IMR-90 (cell line): Measurements from ENCODE around the gene KLHL12. TPM values are rescaled to one million over a fixed set of nuclear protein-coding genes. Genes with fewer than 3 reads are reported as not detected.

Source experiments
- ATAC-seq: fragments of 200-7000 bp; cut with Tn5 transposase; 2 replicates; pipeline ENCODE4 v1.9.1; 2020; ENCODE audit warnings: low read depth, mild to moderate bottlenecking, moderate library complexity
- BruUV-seq: library from RNA; stranded (reverse); fragments of 400-500 nt; replicated peaks from 2 replicates; lab custom pipeline; 2021; lab: Mats Ljungman, UMichigan
- CTCF ChIA-PET: fragments of 300-600 bp; formaldehyde crosslinking; extraction: SDS; loops from one replicate; lab custom pipeline; 2021; ENCODE audit warnings: antibody characterized with exemption; lab: Yijun Ruan, JAX
- POLR2A ChIA-PET: fragments of 300-600 bp; sonication (Branson Sonifier 250); formaldehyde crosslinking; loops from one replicate; lab custom pipeline; 2022; ENCODE audit warnings: antibody characterized with exemption; ENCODE audit not compliant: unreplicated experiment; lab: Charles Lee
- DNase-seq: peaks from one replicate; pipeline ENCODE4 v3.0.0; 2013
- H2AFZ ChIP-seq: replicated peaks from 2 replicates; pipeline ENCODE3; 2013; ENCODE audit warnings: low read length, mild to moderate bottlenecking; ENCODE audit not compliant: poor library complexity
- H2AK5ac ChIP-seq: 2 replicates; pipeline ENCODE4 v1.6.1; 2013; ENCODE audit warnings: low read depth, low read length, inconsistent platforms
- H2AK9ac ChIP-seq: replicated peaks from 2 replicates; pipeline ENCODE3; 2013; ENCODE audit warnings: mild to moderate bottlenecking, low read depth, low read length, moderate library complexity; ENCODE audit not compliant: poor library complexity
- H2BK120ac ChIP-seq: 2 replicates; pipeline ENCODE4 v1.6.1; 2013; ENCODE audit warnings: low read depth, low read length, inconsistent platforms
- H2BK15ac ChIP-seq: 3 replicates; pipeline ENCODE4 v1.6.1; 2013; ENCODE audit warnings: low read depth, low read length, inconsistent platforms
- H2BK20ac ChIP-seq: 2 replicates; pipeline ENCODE4 v1.6.1; 2013; ENCODE audit warnings: low read depth, mild to moderate bottlenecking, inconsistent platforms, low read length, moderate library complexity
- H2BK5ac ChIP-seq: 2 replicates; pipeline ENCODE4 v1.6.1; 2013; ENCODE audit warnings: mild to moderate bottlenecking, low read depth, low read length, inconsistent platforms; ENCODE audit not compliant: poor library complexity, severe bottlenecking
- H3K14ac ChIP-seq: replicated peaks from 2 replicates; pipeline ENCODE4 v1.6.1; 2013; ENCODE audit warnings: low read depth, low read length, inconsistent platforms
- H3K18ac ChIP-seq: 2 replicates; pipeline ENCODE4 v1.6.1; 2013; ENCODE audit warnings: low read depth, low read length, control low read depth
- H3K23ac ChIP-seq: 2 replicates; pipeline ENCODE4 v1.6.1; 2013; ENCODE audit warnings: low read depth, low read length, inconsistent platforms
- H3K27ac ChIP-seq: 2 replicates; pipeline ENCODE4 v1.5.1; 2013; ENCODE audit warnings: mild to moderate bottlenecking, control low read depth, low read length; ENCODE audit not compliant: insufficient read depth
- H3K27me3 ChIP-seq: 2 replicates; pipeline ENCODE4 v1.6.1; 2013; ENCODE audit warnings: low read length; ENCODE audit not compliant: control insufficient read depth, insufficient read depth
- H3K36me3 ChIP-seq: 2 replicates; pipeline ENCODE4 v1.6.1; 2013; ENCODE audit warnings: low read length, mixed read lengths; ENCODE audit not compliant: control insufficient read depth, insufficient read depth
- H3K4ac ChIP-seq: 2 replicates; pipeline ENCODE4 v1.6.1; 2013; ENCODE audit warnings: low read depth, low read length, inconsistent platforms
- H3K4me1 ChIP-seq: 2 replicates; pipeline ENCODE4 v1.6.1; 2013; ENCODE audit warnings: low read length, mixed read lengths; ENCODE audit not compliant: control insufficient read depth, insufficient read depth
- H3K4me2 ChIP-seq: 2 replicates; pipeline ENCODE4 v1.6.1; 2013; ENCODE audit warnings: low read depth, mild to moderate bottlenecking, control low read depth, low read length, moderate library complexity
- H3K4me3 ChIP-seq: 2 replicates; pipeline ENCODE4 v1.5.1; 2013; ENCODE audit warnings: low read depth, mild to moderate bottlenecking, control low read depth, low read length, moderate library complexity; ENCODE audit not compliant: insufficient read depth
- H3K56ac ChIP-seq: 2 replicates; pipeline ENCODE4 v1.6.1; 2013; ENCODE audit warnings: low read length, inconsistent platforms; ENCODE audit not compliant: insufficient read depth; ENCODE audit errors: extremely low read depth
- H3K79me1 ChIP-seq, 2 experiments: 2 replicates each; pipeline ENCODE4 v1.6.1; 2013; ENCODE audit warnings: low read length in 2 of 2, inconsistent platforms in 1 of 2, low read depth in 1 of 2
- H3K9ac ChIP-seq: 2 replicates; pipeline ENCODE4 v1.6.1; 2013; ENCODE audit warnings: low read depth, low read length, control low read depth
- H3K9me1 ChIP-seq: 2 replicates; pipeline ENCODE4 v1.6.1; 2013; ENCODE audit warnings: low read length, inconsistent platforms; ENCODE audit not compliant: insufficient read depth
- H3K9me3 ChIP-seq: 2 replicates; pipeline ENCODE4 v1.6.1; 2013; ENCODE audit warnings: low read length; ENCODE audit not compliant: control insufficient read depth, insufficient read depth
- H4K20me1 ChIP-seq: 2 replicates; pipeline ENCODE4 v1.6.1; 2013; ENCODE audit warnings: low read length, inconsistent platforms; ENCODE audit not compliant: insufficient read depth
- H4K5ac ChIP-seq: 2 replicates; pipeline ENCODE4 v1.6.1; 2013; ENCODE audit warnings: mild to moderate bottlenecking, low read depth, low read length, control low read depth
- H4K8ac ChIP-seq, 2 experiments: 2 replicates each; pipeline ENCODE4 v1.6.1; 2013; ENCODE audit warnings: low read depth in 2 of 2, low read length in 2 of 2, control low read depth in 1 of 2, inconsistent platforms in 1 of 2
- H4K91ac ChIP-seq: 2 replicates; pipeline ENCODE4 v1.6.1; 2013; ENCODE audit warnings: low read depth, low read length, inconsistent platforms; ENCODE audit not compliant: insufficient read depth
- BHLHE40 ChIP-seq: fragments of 150-350 bp; IDR thresholded peaks from 2 replicates; pipeline ENCODE4 v1.6.1; 2016; ENCODE audit warnings: mild to moderate bottlenecking, low read depth, low read length
- CEBPB ChIP-seq: IDR thresholded peaks from 2 replicates; pipeline ENCODE4 v1.6.1; 2012; ENCODE audit warnings: low read depth, low read length, improper control_type of control experiment
- FOS ChIP-seq: fragments of 150-350 bp; IDR thresholded peaks from 2 replicates; pipeline ENCODE4 v1.6.1; 2016; ENCODE audit warnings: low read depth, low read length
- MAFK ChIP-seq: IDR thresholded peaks from 2 replicates; pipeline ENCODE4 v1.6.1; 2012; ENCODE audit warnings: low read depth, low read length, improper control_type of control experiment
- MAZ ChIP-seq: IDR thresholded peaks from 2 replicates; pipeline ENCODE4 v1.6.1; 2012; ENCODE audit warnings: low read depth, mild to moderate bottlenecking, low read length, improper control_type of control experiment, moderate library complexity, borderline replicate concordance
- MXI1 ChIP-seq: IDR thresholded peaks from 2 replicates; pipeline ENCODE4 v1.6.1; 2012; ENCODE audit warnings: low read depth, mild to moderate bottlenecking, low read length, moderate library complexity, borderline replicate concordance
- NFE2L2 ChIP-seq: fragments of 150-350 bp; IDR thresholded peaks from 2 replicates; pipeline ENCODE4 v1.6.1; 2016; ENCODE audit warnings: low read depth, mild to moderate bottlenecking, low read length
- POLR2A ChIP-seq: IDR thresholded peaks from 2 replicates; pipeline ENCODE4 v1.6.1; 2012; ENCODE audit warnings: mild to moderate bottlenecking, low read depth, low read length
- RAD21 ChIP-seq: IDR thresholded peaks from 2 replicates; pipeline ENCODE4 v1.6.1; 2012; ENCODE audit warnings: low read length, improper control_type of control experiment
- RCOR1 ChIP-seq: IDR thresholded peaks from 2 replicates; pipeline ENCODE4 v1.6.1; 2012; ENCODE audit warnings: mild to moderate bottlenecking, low read length, improper control_type of control experiment; ENCODE audit not compliant: insufficient replicate concordance
- RFX5 ChIP-seq: IDR thresholded peaks from 2 replicates; pipeline ENCODE4 v1.8.0; 2012; ENCODE audit warnings: low read depth, mild to moderate bottlenecking, low read length, moderate library complexity
- SMC3 ChIP-seq: fragments of 150-350 bp; IDR thresholded peaks from 2 replicates; pipeline ENCODE4 v1.6.1; 2016; ENCODE audit warnings: low read depth, mild to moderate bottlenecking, antibody characterized with exemption, low read length, moderate library complexity
- WGBS, 2 experiments: methylation state at CpG; one replicate each; pipeline versions ENCODE4 v1.1.5 to v1.1.7; 2013; ENCODE audit warnings: missing lambda C conversion rate in 2 of 2; ENCODE audit not compliant: insufficient read length in 1 of 2; ENCODE audit errors: extremely low coverage in 2 of 2; 5-methylcytosine and 5-hydroxymethylcytosine counted together
- dilution Hi-C: fragments of 300-500 bp; cut with HindIII; formaldehyde crosslinking; loops from one replicate; pipeline ENCODE4 v1.14.3; 2018; ENCODE audit warnings: low sequenced_read_pairs; ENCODE audit not compliant: unreplicated experiment
- in situ Hi-C: fragments of 300-500 bp; cut with MboI; formaldehyde crosslinking; loops from 3 replicates; pipeline ENCODE4 v1.14.3; 2019; ENCODE audit warnings: low sequenced_read_pairs, inconsistent platforms, mixed read lengths
- intact Hi-C: fragments of 100-400 bp; cut with micrococcal nuclease; formaldehyde crosslinking; loops from 2 replicates; pipeline ENCODE4 v1.10.0; 2022
- polyA plus RNA-seq, 3 experiments: library from polyadenylated mRNA; depleted of rRNA; stranded (reverse); fragments of >200 nt; gene quantifications; 2 replicates each; pipeline ENCODE4 v1.2.3, GENCODE V29; 2012; ENCODE audit warnings: low replicate concordance in 1 of 3
- total RNA-seq: library from RNA; depleted of rRNA; stranded (reverse); fragments of >200 nt; gene quantifications from 2 replicates; pipeline ENCODE4 v1.2.3, GENCODE V29; 2012
- TF ChIP-seq, protein P1 (sequence below): conservative IDR thresholded peaks from 2 replicates; pipeline ENCODE4 v1.5.1; 2012; ENCODE audit warnings: mild to moderate bottlenecking, low read depth, low read length, improper control_type of control experiment
- TF ChIP-seq, protein P2 (sequence below): fragments of 150-350 bp; IDR thresholded peaks from 2 replicates; pipeline ENCODE4 v1.6.1; 2017; ENCODE audit warnings: mild to moderate bottlenecking, antibody characterized with exemption, low read length, low read depth
- TF ChIP-seq, protein P3 (sequence below): fragments of 150-350 bp; IDR thresholded peaks from 2 replicates; pipeline ENCODE4 v1.6.1; 2016; ENCODE audit warnings: low read depth, mild to moderate bottlenecking, low read length, moderate library complexity, borderline replicate concordance

The KLHL12 gene
- total and polyA plus RNA-seq, 2 of the 4 experiments (the other 2 are of a cell fraction): 17.2 to 38.4 TPM

DNA sequence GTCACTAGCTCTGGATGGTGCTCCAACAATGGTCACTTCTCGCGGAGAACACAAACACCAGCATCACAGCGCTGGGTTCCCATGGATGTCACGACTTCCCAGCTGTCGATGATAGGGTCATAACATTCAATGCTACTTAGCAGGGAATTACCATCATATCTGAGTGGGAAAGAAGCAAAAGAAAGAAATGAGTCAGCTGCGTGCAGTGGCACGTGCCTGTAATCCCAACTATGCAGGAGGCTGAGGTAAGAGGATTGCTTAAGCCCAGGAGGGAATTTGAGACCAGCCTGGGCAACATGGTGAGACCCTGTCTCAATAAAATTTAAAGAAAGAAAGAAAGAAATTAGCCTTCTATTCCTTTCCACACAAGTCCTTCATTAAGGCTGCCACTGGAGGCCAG lies 34.5 kb downstream of the KLHL12 start:
- H3K36me3 ChIP-seq: peaks cover 25% of the 10 kb centered on the region
- no peak for DNase-seq

More for the DNA sequence above, 34.5 kb downstream of the KLHL12 start:
- Histone ChIP-seq H3K18ac (no peak overlapping the region), H4K20me1 (no peaks in the 10 kb centered on the region), H2BK120ac (no peak overlapping the region), H3K27me3 (no peaks in the 10 kb centered on the region), H3K9me3 (no peaks in the 10 kb centered on the region), H2AFZ (no peak overlapping the region), H4K8ac (no peak overlapping the region), H2BK5ac (no peak overlapping the region), H2BK15ac (no peak overlapping the region), H2BK20ac (no peak overlapping the region), H2AK5ac (no peak overlapping the region), H3K23ac (no peak overlapping the region), H3K14ac (no peak overlapping the region), H4K5ac (no peak overlapping the region), H3K4me2 (no peak overlapping the region), H3K4me3 (no peak overlapping the region), H2AK9ac (no peak overlapping the region), H3K79me1 (peaks cover 4 to 5% of the 10 kb centered on the region in 2 experiments; a peak in 2 of 4 replicates), H3K4ac (no peak overlapping the region), H3K4me1 (no peaks in the 10 kb centered on the region), H4K91ac (no peak overlapping the region), H3K9me1 (no peaks in the 10 kb centered on the region), H3K9ac (no peak overlapping the region), H3K56ac (no peak overlapping the region), H3K27ac (no peak overlapping the region)
- dilution Hi-C loops (no loop called here), in situ Hi-C loops (no loop called here), intact Hi-C loops (no loop called here)
- ChIA-PET POLR2A (no interaction called here), CTCF (no interaction called here)
- no peak for ATAC-seq
- TF ChIP-seq NFE2L2 (no peak), MAZ (no peak), MXI1 (no peak), RFX5 (no peak), MAFK (no peak), RCOR1 (no peak), POLR2A (no peak), BHLHE40 (no peak), CEBPB (no peak), FOS (no peak), RAD21 (no peak), SMC3 (no peak)
- TF ChIP-seq, protein P1, sequence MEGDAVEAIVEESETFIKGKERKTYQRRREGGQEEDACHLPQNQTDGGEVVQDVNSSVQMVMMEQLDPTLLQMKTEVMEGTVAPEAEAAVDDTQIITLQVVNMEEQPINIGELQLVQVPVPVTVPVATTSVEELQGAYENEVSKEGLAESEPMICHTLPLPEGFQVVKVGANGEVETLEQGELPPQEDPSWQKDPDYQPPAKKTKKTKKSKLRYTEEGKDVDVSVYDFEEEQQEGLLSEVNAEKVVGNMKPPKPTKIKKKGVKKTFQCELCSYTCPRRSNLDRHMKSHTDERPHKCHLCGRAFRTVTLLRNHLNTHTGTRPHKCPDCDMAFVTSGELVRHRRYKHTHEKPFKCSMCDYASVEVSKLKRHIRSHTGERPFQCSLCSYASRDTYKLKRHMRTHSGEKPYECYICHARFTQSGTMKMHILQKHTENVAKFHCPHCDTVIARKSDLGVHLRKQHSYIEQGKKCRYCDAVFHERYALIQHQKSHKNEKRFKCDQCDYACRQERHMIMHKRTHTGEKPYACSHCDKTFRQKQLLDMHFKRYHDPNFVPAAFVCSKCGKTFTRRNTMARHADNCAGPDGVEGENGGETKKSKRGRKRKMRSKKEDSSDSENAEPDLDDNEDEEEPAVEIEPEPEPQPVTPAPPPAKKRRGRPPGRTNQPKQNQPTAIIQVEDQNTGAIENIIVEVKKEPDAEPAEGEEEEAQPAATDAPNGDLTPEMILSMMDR: no peak
- TF ChIP-seq, protein P2, sequence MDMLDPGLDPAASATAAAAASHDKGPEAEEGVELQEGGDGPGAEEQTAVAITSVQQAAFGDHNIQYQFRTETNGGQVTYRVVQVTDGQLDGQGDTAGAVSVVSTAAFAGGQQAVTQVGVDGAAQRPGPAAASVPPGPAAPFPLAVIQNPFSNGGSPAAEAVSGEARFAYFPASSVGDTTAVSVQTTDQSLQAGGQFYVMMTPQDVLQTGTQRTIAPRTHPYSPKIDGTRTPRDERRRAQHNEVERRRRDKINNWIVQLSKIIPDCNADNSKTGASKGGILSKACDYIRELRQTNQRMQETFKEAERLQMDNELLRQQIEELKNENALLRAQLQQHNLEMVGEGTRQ: no peak
- TF ChIP-seq, protein P3, sequence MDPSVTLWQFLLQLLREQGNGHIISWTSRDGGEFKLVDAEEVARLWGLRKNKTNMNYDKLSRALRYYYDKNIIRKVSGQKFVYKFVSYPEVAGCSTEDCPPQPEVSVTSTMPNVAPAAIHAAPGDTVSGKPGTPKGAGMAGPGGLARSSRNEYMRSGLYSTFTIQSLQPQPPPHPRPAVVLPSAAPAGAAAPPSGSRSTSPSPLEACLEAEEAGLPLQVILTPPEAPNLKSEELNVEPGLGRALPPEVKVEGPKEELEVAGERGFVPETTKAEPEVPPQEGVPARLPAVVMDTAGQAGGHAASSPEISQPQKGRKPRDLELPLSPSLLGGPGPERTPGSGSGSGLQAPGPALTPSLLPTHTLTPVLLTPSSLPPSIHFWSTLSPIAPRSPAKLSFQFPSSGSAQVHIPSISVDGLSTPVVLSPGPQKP: no peak
- no TSS peak for BruUV-seq
- 100% methylated on average over 3 of the region's 7 CpGs; no CpG with 5 or more reads in 1 of the 2 experiments for WGBS, 2 experiments
